ENCODE measurements around the gene CYP4V2.
A peak's percentile ranks its signal among the peaks of the same experiment; 100 is the strongest.

The CYP4V2 gene

GRCh38 chr4:186189656-186190055, 1.7 kb upstream of the CYP4V2 start:
- DNase-seq (ENCODE audit: low read depth) = no peak

- DNase-seq (ENCODE audit: low read depth) = no peak
Measured at GRCh38 chr4:186190581-186191199, 677 bp upstream of the CYP4V2 start.

GRCh38 chr4:186192066-186192612, 772 bp downstream of the CYP4V2 start:
- DNase-seq (ENCODE audit: low read depth) = peak; percentile 57

- no peak for DNase-seq (ENCODE audit: low read depth)
Measured at GRCh38 chr4:186193851-186194250, 2.5 kb downstream of the CYP4V2 start.

GRCh38 chr4:186196063-186196462, 4.7 kb downstream of the CYP4V2 start:
- no peak for DNase-seq (ENCODE audit: low read depth)

GRCh38 chr4:186200516-186200915, 9.1 kb downstream of the CYP4V2 start:
- DNase-seq (ENCODE audit: low read depth) = no peak

- no peak for DNase-seq (ENCODE audit: low read depth)
Measured at GRCh38 chr4:186201010-186201409, 9.6 kb downstream of the CYP4V2 start.

- peak; percentile 9 for DNase-seq (ENCODE audit: low read depth)
Measured at GRCh38 chr4:186201535-186202230, 10.3 kb downstream of the CYP4V2 start.

GRCh38 chr4:186202490-186203140, 11.2 kb downstream of the CYP4V2 start:
- no peak for DNase-seq (ENCODE audit: low read depth)

- peak; percentile 38 for DNase-seq (ENCODE audit: low read depth)
Measured at GRCh38 chr4:186203406-186203805, 12.0 kb downstream of the CYP4V2 start.

- DNase-seq (ENCODE audit: low read depth) = peak; percentile 46
Measured at GRCh38 chr4:186204103-186204559, 12.8 kb downstream of the CYP4V2 start.

- DNase-seq (ENCODE audit: low read depth) = no peak
Measured at GRCh38 chr4:186204686-186205085, 13.3 kb downstream of the CYP4V2 start.

GRCh38 chr4:186205156-186205555, 13.8 kb downstream of the CYP4V2 start:
- no peak for DNase-seq (ENCODE audit: low read depth)

- peak; percentile 4 for DNase-seq (ENCODE audit: low read depth)
Measured at GRCh38 chr4:186216465-186217024, 25.2 kb downstream of the CYP4V2 start.

GRCh38 chr4:186217733-186218293, 26.4 kb downstream of the CYP4V2 start:
- no peak for DNase-seq (ENCODE audit: low read depth)

GRCh38 chr4:186221624-186222023, 30.3 kb downstream of the CYP4V2 start:
- DNase-seq (ENCODE audit: low read depth) = no peak

- no peak for DNase-seq (ENCODE audit: low read depth)
Measured at GRCh38 chr4:186225848-186226247, 34.5 kb downstream of the CYP4V2 start.

- no peak for DNase-seq (ENCODE audit: low read depth)
Measured at GRCh38 chr4:186226521-186227189, 35.3 kb downstream of the CYP4V2 start.

- DNase-seq (ENCODE audit: low read depth) = no peak
Measured at GRCh38 chr4:186227221-186227620, 35.9 kb downstream of the CYP4V2 start, which contains the start of gene KLKB1. KLKB1 (plus strand) TSS chr4:186227507; CDS start chr4:186228196, 689 bp downstream.

GRCh38 chr4:186227744-186228513, 36.6 kb downstream of the CYP4V2 start:
- no peak for DNase-seq (ENCODE audit: low read depth)

- no peak for DNase-seq (ENCODE audit: low read depth)
Measured at GRCh38 chr4:186228514-186228894, 37.1 kb downstream of the CYP4V2 start.

Data from EH (cell line).